KMS-11 (cell line): ENCODE results near the gene SUPT4H1.

Source experiments
- H2AFZ ChIP-seq: fragments of 200-600 bp; sonication (generic); 2 replicates; pipeline ENCODE4 v1.6.1; 2016; ENCODE audit warnings: antibody characterized with exemption, mixed run types, low read depth
- H3K27ac ChIP-seq: fragments of 200-600 bp; sonication (generic); 2 replicates; pipeline ENCODE4 v1.6.1; 2016; ENCODE audit warnings: mild to moderate bottlenecking, mixed run types
- H3K27me3 ChIP-seq: fragments of 200-600 bp; sonication (generic); 2 replicates; pipeline ENCODE4 v1.6.1; 2017; ENCODE audit warnings: mild to moderate bottlenecking, low read depth, mixed run types, moderate library complexity; ENCODE audit not compliant: insufficient read depth
- H3K36me3 ChIP-seq: fragments of 200-600 bp; sonication (generic); 2 replicates; pipeline ENCODE4 v1.6.1; 2017; ENCODE audit warnings: mild to moderate bottlenecking, mixed run types; ENCODE audit not compliant: insufficient read depth
- H3K4me1 ChIP-seq: fragments of 200-600 bp; sonication (generic); 2 replicates; pipeline ENCODE4 v1.6.1; 2016; ENCODE audit warnings: mild to moderate bottlenecking, low read depth, mixed run types; ENCODE audit not compliant: poor library complexity, severe bottlenecking
- H3K4me2 ChIP-seq: fragments of 200-600 bp; sonication (generic); 2 replicates; pipeline ENCODE4 v1.7.0; 2016; ENCODE audit warnings: mild to moderate bottlenecking, mixed run types
- H3K4me3 ChIP-seq: fragments of 200-600 bp; sonication (generic); IDR thresholded peaks from 2 replicates; pipeline ENCODE4 v1.6.1; 2017; ENCODE audit warnings: low read depth, low read length, mixed read lengths; ENCODE audit not compliant: insufficient read depth
- H3K79me2 ChIP-seq: fragments of 200-600 bp; sonication (generic); 2 replicates; pipeline ENCODE4 v1.6.1; 2016; ENCODE audit warnings: low read depth, mixed run types; ENCODE audit not compliant: insufficient read depth
- H3K9ac ChIP-seq: fragments of 200-600 bp; sonication (generic); 2 replicates; pipeline ENCODE4 v1.6.1; 2016; ENCODE audit warnings: mild to moderate bottlenecking, mixed run types
- H4K20me1 ChIP-seq: fragments of 200-600 bp; sonication (generic); 2 replicates; pipeline ENCODE4 v1.6.1; 2016; ENCODE audit warnings: mild to moderate bottlenecking, mixed run types; ENCODE audit not compliant: insufficient read depth
- CTCF ChIP-seq: fragments of 200-600 bp; sonication (generic); conservative IDR thresholded peaks from 2 replicates; pipeline ENCODE4 v1.6.1; 2017; ENCODE audit warnings: low read depth, mild to moderate bottlenecking, antibody characterized with exemption, low read length, moderate library complexity, mixed read lengths

SUPT4H1 gene

GRCh38 chr17:58313815-58314705 lies 37.9 kb downstream of the SUPT4H1 start:
- Histone ChIP-seq H3K4me1 (peaks cover 19% of the 10 kb centered on the region), H3K79me2 (no peaks in the 10 kb centered on the region), H3K9ac (no peak overlapping the region), H3K4me2 (no peak overlapping the region), H3K4me3 (no peak overlapping the region), H3K27ac (no peak overlapping the region), H3K36me3 (no peaks in the 10 kb centered on the region), H4K20me1 (no peaks in the 10 kb centered on the region), H3K27me3 (no peaks in the 10 kb centered on the region), H2AFZ (no peak overlapping the region)
- TF ChIP-seq CTCF, result no peak

- H3K27me3 ChIP-seq, result no peaks in the 10 kb centered on the region
- H3K4me3 ChIP-seq, result no peak overlapping the region
- H2AFZ ChIP-seq, result no peak overlapping the region
- peaks cover 9% of the 10 kb centered on the region for H3K4me1 ChIP-seq
- TF ChIP-seq CTCF, result no peak
- no peak overlapping the region for H3K9ac ChIP-seq
- no peak overlapping the region for H3K27ac ChIP-seq
- no peaks in the 10 kb centered on the region for H4K20me1 ChIP-seq
- H3K4me2 ChIP-seq, result no peak overlapping the region
- H3K36me3 ChIP-seq, result no peaks in the 10 kb centered on the region
- no peaks in the 10 kb centered on the region for H3K79me2 ChIP-seq
These were observed 39.2 kb downstream of the SUPT4H1 start for GRCh38 chr17:58312829-58313228.

DNA sequence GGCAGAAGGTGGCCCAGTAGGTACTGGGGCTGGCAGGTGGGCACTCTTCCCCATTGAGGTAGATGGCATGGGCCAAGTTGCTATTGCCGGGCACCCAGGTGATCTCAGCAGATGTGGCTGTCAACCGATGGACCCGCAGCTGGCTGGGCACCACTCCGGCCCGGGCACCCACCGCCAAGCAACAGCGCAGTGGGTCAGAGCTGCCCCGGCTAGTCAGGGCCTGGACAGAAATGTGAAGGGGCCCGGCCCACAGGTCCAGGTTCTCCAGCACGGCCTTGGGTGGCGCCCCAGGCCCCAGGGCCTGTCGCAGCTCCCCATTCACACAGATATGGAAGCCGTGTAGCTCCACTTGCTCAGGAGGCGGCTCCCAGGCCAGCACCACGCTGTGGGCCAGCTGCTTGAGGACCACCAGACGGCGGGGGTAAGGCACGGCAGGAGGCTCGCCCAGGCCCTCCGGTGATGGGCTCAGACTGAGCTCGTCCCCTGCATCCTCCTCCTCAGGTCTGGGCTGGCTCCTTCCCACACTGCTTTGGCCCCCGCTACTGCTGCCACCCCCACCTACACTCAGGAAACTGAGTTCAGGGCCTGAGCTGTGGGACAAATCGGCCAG lies 39.9 kb downstream of the SUPT4H1 start:
- H3K36me3 ChIP-seq, result no peaks in the 10 kb centered on the region
- no peak overlapping the region for H3K9ac ChIP-seq
- H3K4me2 ChIP-seq, result no peak overlapping the region
- H4K20me1 ChIP-seq, result no peaks in the 10 kb centered on the region
- H2AFZ ChIP-seq, result no peak overlapping the region
- no peak overlapping the region for H3K27ac ChIP-seq
- no peaks in the 10 kb centered on the region for H3K79me2 ChIP-seq
- H3K4me3 ChIP-seq, result no peak overlapping the region
- no peak for TF ChIP-seq CTCF
- peaks cover 2% of the 10 kb centered on the region for H3K4me1 ChIP-seq
- no peaks in the 10 kb centered on the region for H3K27me3 ChIP-seq

DNA sequence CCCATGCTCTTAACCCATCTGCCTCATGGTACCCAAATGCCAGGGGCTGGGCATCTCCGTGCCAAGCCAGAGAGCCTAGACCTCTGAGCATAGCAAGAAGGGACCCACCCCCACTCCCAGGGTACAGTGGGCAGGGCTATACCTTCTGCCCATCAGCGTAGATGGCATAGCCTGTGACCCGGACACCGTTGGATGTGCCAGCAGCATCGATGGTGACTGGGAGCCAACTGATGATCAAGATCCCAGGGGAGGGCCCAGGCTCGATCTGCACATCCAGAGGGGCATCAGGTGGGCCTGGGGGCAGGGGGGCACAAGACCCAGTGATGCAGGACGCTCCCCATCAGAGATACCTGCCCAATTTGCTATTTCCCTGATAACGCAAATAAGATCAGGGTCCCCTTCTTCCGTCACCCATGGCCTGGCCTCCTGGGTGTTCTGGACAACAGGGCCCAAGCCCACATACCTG lies 40.5 kb downstream of the SUPT4H1 start:
- no peak for TF ChIP-seq CTCF
- no peak overlapping the region for H3K4me3 ChIP-seq
- no peak overlapping the region for H3K9ac ChIP-seq
- no peaks in the 10 kb centered on the region for H4K20me1 ChIP-seq
- no peak overlapping the region for H3K27ac ChIP-seq
- H3K36me3 ChIP-seq, result no peaks in the 10 kb centered on the region
- H3K4me2 ChIP-seq, result no peak overlapping the region
- no peak overlapping the region for H2AFZ ChIP-seq
- no peaks in the 10 kb centered on the region for H3K4me1 ChIP-seq
- H3K79me2 ChIP-seq, result no peaks in the 10 kb centered on the region
- no peaks in the 10 kb centered on the region for H3K27me3 ChIP-seq
